HFFc6 (cell line): ENCODE data around the gene GSK3A. TPM values are rescaled to one million over a fixed set of nuclear protein-coding genes. Genes with fewer than 3 reads are reported as not detected.

Source experiments
- DNase-seq: peaks from one replicate; pipeline ENCODE4 v3.0.0-alpha.2; 2018
- H3K27ac Mint-ChIP-seq: 2 replicates; pipeline ENCODE4 v1.8.0; 2020; ENCODE audit warnings: mild to moderate bottlenecking, mixed read lengths
- H3K27me3 Mint-ChIP-seq: 2 replicates; pipeline ENCODE4 v1.8.0; 2021; ENCODE audit warnings: mild to moderate bottlenecking, moderate library complexity, mixed read lengths; ENCODE audit not compliant: insufficient read depth
- H3K36me3 Mint-ChIP-seq: 2 replicates; pipeline ENCODE4 v1.8.0; 2021; ENCODE audit warnings: low read depth, mixed read lengths
- H3K4me1 Mint-ChIP-seq: 2 replicates; pipeline ENCODE4 v1.8.0; 2020; ENCODE audit warnings: low read depth, mixed read lengths
- H3K4me3 Mint-ChIP-seq: 2 replicates; pipeline ENCODE4 v1.8.0; 2020; ENCODE audit warnings: mild to moderate bottlenecking, moderate library complexity, mixed read lengths
- H3K9me3 Mint-ChIP-seq: 2 replicates; pipeline ENCODE4 v1.8.0; 2020; ENCODE audit warnings: mild to moderate bottlenecking, mixed read lengths
- total RNA-seq, 6 experiments: library from RNA; stranded (reverse); fragmentation: NEBNext Ultra II Directional; extraction: Animal tissue kit (Norgen Biotek cat#: 25700); gene quantifications; 2 replicates in 1 of 6; 3 replicates in 5 of 6; pipeline ENCODE4 v1.2.3, GENCODE V29; 2021
- TF ChIP-seq, protein P1 (sequence below): fragments of 200-600 bp; sonication (generic); IDR thresholded peaks from 2 replicates; pipeline ENCODE4 v1.5.0; 2021; ENCODE audit warnings: antibody characterized with exemption, mild to moderate bottlenecking

GSK3A gene
- total RNA-seq, 6 experiments from 2014 or later, result 36.3 to 45.5 (median 43.1) TPM

DNA sequence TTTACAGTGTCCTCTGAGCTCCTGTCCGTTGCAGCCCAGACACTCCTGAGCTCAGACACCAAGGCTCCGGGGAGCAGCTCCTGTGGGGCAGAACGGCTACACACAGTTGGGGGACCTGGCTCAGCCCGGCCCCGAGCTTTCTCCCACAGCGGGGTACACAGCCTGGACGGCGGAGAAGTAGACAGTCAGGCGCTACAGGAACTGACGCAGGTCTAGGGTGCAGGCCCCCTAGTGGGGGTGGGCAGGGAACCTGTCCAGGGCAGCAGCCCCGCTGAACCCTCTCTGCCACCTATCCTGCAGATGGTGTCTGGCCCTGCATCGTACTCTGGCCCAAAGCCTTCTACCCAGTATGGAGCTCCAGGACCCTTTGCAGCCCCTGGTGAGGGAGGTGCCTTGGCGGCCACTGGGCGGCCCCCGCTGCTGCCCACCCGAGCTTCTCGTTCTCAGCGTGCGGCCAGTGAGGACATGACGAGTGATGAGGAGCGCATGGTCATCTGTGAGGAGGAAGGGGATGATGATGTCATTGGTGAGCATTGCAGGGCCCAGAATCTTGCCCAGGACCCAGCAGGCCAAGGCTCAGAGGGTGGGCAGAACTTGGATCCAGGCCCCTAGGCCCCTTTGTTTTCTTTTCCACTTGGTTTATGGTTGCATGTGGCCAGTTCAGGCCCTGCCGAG, 46.6 kb upstream of the GSK3A start:
- peaks cover 2% of the 10 kb centered on the region for H3K27me3 Mint-ChIP-seq
- H3K4me3 Mint-ChIP-seq, result no peak overlapping the region

DNA sequence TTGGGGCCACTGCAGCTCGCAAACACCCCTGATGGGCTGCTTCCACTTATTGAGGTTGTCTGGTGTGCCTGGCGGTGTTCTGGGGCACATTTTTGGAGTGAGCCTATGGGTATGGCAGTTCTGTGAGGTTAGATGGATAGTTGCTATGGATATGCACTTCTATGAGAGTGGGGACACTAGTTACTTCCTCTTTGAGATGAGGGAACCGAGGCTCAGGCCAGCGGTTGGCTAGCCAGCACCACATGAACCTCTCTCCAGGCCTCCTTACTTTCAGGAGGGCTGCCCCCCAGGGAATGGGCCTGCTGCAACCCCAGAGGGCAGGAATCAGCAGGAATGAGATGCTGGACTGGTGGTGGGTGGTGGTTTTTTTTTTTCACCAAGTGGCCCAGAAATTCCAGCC, 46.0 kb upstream of the GSK3A start:
- TF ChIP-seq, protein P1, sequence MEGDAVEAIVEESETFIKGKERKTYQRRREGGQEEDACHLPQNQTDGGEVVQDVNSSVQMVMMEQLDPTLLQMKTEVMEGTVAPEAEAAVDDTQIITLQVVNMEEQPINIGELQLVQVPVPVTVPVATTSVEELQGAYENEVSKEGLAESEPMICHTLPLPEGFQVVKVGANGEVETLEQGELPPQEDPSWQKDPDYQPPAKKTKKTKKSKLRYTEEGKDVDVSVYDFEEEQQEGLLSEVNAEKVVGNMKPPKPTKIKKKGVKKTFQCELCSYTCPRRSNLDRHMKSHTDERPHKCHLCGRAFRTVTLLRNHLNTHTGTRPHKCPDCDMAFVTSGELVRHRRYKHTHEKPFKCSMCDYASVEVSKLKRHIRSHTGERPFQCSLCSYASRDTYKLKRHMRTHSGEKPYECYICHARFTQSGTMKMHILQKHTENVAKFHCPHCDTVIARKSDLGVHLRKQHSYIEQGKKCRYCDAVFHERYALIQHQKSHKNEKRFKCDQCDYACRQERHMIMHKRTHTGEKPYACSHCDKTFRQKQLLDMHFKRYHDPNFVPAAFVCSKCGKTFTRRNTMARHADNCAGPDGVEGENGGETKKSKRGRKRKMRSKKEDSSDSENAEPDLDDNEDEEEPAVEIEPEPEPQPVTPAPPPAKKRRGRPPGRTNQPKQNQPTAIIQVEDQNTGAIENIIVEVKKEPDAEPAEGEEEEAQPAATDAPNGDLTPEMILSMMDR, result no peak
- no peak for DNase-seq

More for the DNA sequence above, 46.6 kb upstream of the GSK3A start:
- Mint-ChIP-seq H3K36me3 (peaks cover 10% of the 10 kb centered on the region; the same call in 1 of the 2 replicates), H3K9me3 (no peaks in the 10 kb centered on the region), H3K4me1 (peaks cover 20% of the 10 kb centered on the region), H3K27ac (no peak overlapping the region)
- TF ChIP-seq, protein P1, result peak; percentile 27; the same call in 1 of the 2 replicates
- no peak for DNase-seq

GRCh38 chr19:42287827-42288107, 45.4 kb upstream of the GSK3A start:
- no peak overlapping the region for H3K27ac Mint-ChIP-seq
- peaks cover 6% of the 10 kb centered on the region; the same call in 1 of the 2 replicates for H3K36me3 Mint-ChIP-seq
- no peak for DNase-seq
- peaks cover 20% of the 10 kb centered on the region for H3K4me1 Mint-ChIP-seq
- H3K9me3 Mint-ChIP-seq, result no peaks in the 10 kb centered on the region
- no peak overlapping the region for H3K4me3 Mint-ChIP-seq
- H3K27me3 Mint-ChIP-seq, result peaks cover 2% of the 10 kb centered on the region
- TF ChIP-seq, protein P1, result no peak

More for the DNA sequence above, 46.0 kb upstream of the GSK3A start:
- Mint-ChIP-seq H3K9me3 (no peaks in the 10 kb centered on the region), H3K4me1 (peaks cover 20% of the 10 kb centered on the region), H3K27me3 (peaks cover 2% of the 10 kb centered on the region), H3K36me3 (peaks cover 9% of the 10 kb centered on the region; the same call in 1 of the 2 replicates), H3K4me3 (no peak overlapping the region), H3K27ac (no peak overlapping the region)

DNA sequence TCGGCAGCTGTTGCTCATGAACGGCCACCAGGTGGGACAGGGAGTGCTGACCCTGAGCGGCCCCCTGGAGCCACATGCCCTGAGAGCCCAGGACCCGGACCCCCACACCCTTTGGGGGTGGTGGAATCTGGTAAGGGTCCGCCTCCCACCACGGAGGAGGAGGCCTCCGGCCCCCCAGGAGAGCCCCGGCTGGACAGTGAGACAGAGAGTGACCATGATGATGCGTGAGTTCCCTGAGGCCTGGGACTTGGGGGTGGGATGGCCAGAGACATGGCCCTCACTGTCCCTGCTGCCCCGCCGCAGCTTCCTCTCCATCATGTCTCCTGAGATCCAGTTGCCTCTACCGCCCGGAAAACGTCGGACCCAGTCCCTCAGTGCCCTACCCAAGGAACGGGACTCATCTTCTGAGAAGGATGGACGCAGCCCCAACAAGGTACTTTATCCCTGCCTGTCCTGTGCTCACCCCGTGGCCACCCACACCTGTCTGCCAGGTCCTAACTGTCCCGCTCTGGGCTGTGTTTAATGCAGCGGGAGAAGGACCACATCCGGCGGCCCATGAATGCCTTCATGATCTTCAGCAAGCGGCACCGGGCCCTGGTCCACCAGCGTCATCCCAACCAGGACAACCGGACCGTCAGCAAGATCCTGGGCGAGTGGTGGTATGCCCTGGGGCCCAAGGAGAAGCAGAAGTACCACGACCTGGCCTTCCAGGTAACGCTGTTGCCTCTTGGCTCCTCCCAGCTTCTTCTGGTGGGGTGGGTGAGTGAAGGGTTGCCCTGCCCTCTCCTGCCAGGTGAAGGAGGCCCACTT, 44.8 kb upstream of the GSK3A start:
- peaks cover 2% of the 10 kb centered on the region for H3K27me3 Mint-ChIP-seq
- TF ChIP-seq, protein P1, result no peak
- H3K36me3 Mint-ChIP-seq, result peaks cover 6% of the 10 kb centered on the region; the same call in 1 of the 2 replicates
- H3K4me1 Mint-ChIP-seq, result peaks cover 20% of the 10 kb centered on the region
- no peaks in the 10 kb centered on the region for H3K9me3 Mint-ChIP-seq
- H3K4me3 Mint-ChIP-seq, result no peak overlapping the region; the same call in 1 of the 2 replicates
- DNase-seq, result no peak
- no peak overlapping the region for H3K27ac Mint-ChIP-seq

GRCh38 chr19:42286349-42287016, 44.1 kb upstream of the GSK3A start:
- Mint-ChIP-seq H3K4me3 (peak overlapping the region; percentile 52), H3K36me3 (peaks cover 1% of the 10 kb centered on the region; the same call in 1 of the 2 replicates), H3K9me3 (no peaks in the 10 kb centered on the region), H3K27me3 (peaks cover 3% of the 10 kb centered on the region), H3K4me1 (peaks cover 20% of the 10 kb centered on the region), H3K27ac (peak overlapping the region; percentile 46)
- no peak for DNase-seq
- TF ChIP-seq, protein P1, result no peak
